Caki2 (cell line): ENCODE measurements around the gene ZNRF3. TPM values are rescaled to one million over a fixed set of nuclear protein-coding genes. Genes with fewer than 3 reads are reported as not detected.
"Not testable (repeated sequence)": the region's sequence is repeated elsewhere in the genome, so short reads cannot be mapped to it uniquely, and the experiment has no call there.

Experiments used
- DNase-seq: peaks from one replicate; pipeline ENCODE4 v3.0.0-alpha.2; 2015; ENCODE audit warnings: low read depth
- in situ Hi-C: cut with HindIII; loops from 2 replicates; pipeline ENCODE4 v1.10.0; 2016; ENCODE audit warnings: low sequenced_read_pairs, low pct_unique_long_range_greater_than_20kb, mixed read lengths
- total RNA-seq: library from RNA; depleted of rRNA; stranded (reverse); fragments of >200 nt; shearing (Covaris generic); gene quantifications from 2 replicates; pipeline ENCODE4 v1.2.3, GENCODE V29; 2014; ENCODE audit warnings: low replicate concordance

ZNRF3 gene
- total RNA-seq, 1 experiment from 2014 or later = 11.1 TPM

GRCh38 chr22:28989035-28989464, 105.7 kb downstream of the ZNRF3 start:
- no peak for DNase-seq
- in situ Hi-C loops = no loop called here

GRCh38 chr22:28989484-28989883, 106.1 kb downstream of the ZNRF3 start:
- DNase-seq = no peak
- in situ Hi-C loops = no loop called here

- in situ Hi-C loops = no loop called here
- DNase-seq = no peak
These were observed 106.5 kb downstream of the ZNRF3 start for GRCh38 chr22:28989912-28990311.

- no peak for DNase-seq
- in situ Hi-C loops = no loop called here
These were observed 109.4 kb downstream of the ZNRF3 start for GRCh38 chr22:28992565-28993356.

- DNase-seq = no peak
- in situ Hi-C loops = no loop called here
These were observed 111.2 kb downstream of the ZNRF3 start for GRCh38 chr22:28994522-28994921.

- in situ Hi-C loops = no loop called here
- DNase-seq = no peak
These were observed 112.2 kb downstream of the ZNRF3 start for GRCh38 chr22:28995551-28995950.

GRCh38 chr22:28997342-28997741, 114.0 kb downstream of the ZNRF3 start:
- DNase-seq = no peak
- in situ Hi-C loops = no loop called here

GRCh38 chr22:28998681-28999080, 115.3 kb downstream of the ZNRF3 start:
- in situ Hi-C loops = no loop called here
- no peak for DNase-seq

- DNase-seq = peak; percentile 33
- in situ Hi-C loops = no loop called here
These were observed 116.1 kb downstream of the ZNRF3 start for GRCh38 chr22:28999510-28999909.

GRCh38 chr22:28999919-29000556, 116.7 kb downstream of the ZNRF3 start:
- no peak for DNase-seq
- in situ Hi-C loops = no loop called here

- DNase-seq = no peak
- in situ Hi-C loops = no loop called here
These were observed 117.3 kb downstream of the ZNRF3 start for GRCh38 chr22:29000641-29001040.

- DNase-seq = no peak
- in situ Hi-C loops = no loop called here
These were observed 119.2 kb downstream of the ZNRF3 start for GRCh38 chr22:29002603-29003002.

GRCh38 chr22:29003552-29003951, 120.2 kb downstream of the ZNRF3 start:
- no peak for DNase-seq
- in situ Hi-C loops = no loop called here

- in situ Hi-C loops = no loop called here
- no peak for DNase-seq
These were observed 120.7 kb downstream of the ZNRF3 start for GRCh38 chr22:29003975-29004646.

- in situ Hi-C loops = no loop called here
- DNase-seq = no peak
These were observed 121.4 kb downstream of the ZNRF3 start for GRCh38 chr22:29004647-29005371.

- DNase-seq, in situ Hi-C loops: not testable (repeated sequence)
These were observed 122.4 kb downstream of the ZNRF3 start for GRCh38 chr22:29005754-29006153.

GRCh38 chr22:29006346-29006745, 123.0 kb downstream of the ZNRF3 start:
- in situ Hi-C loops = no loop called here
- no peak for DNase-seq

- in situ Hi-C loops = no loop called here
- DNase-seq = no peak
These were observed 125.8 kb downstream of the ZNRF3 start for GRCh38 chr22:29009148-29009547.
